Skin of body (tissue), 2 donors: ENCODE measurements around the gene DNASE1. TPM values are rescaled to one million over a fixed set of nuclear protein-coding genes. Genes with fewer than 3 reads are reported as not detected.

Source experiments
- DNase-seq: peaks from one replicate; lab custom pipeline; 2025; lab: John Stamatoyannopoulos, UW
- total RNA-seq: library from RNA; depleted of rRNA; stranded (reverse); fragments of >200 nt; gene quantifications from one replicate; pipeline ENCODE4 v1.2.3, GENCODE V29; 2014

The DNASE1 gene
- total RNA-seq, 1 donor from 2014 or later = 19.6 TPM

DNA sequence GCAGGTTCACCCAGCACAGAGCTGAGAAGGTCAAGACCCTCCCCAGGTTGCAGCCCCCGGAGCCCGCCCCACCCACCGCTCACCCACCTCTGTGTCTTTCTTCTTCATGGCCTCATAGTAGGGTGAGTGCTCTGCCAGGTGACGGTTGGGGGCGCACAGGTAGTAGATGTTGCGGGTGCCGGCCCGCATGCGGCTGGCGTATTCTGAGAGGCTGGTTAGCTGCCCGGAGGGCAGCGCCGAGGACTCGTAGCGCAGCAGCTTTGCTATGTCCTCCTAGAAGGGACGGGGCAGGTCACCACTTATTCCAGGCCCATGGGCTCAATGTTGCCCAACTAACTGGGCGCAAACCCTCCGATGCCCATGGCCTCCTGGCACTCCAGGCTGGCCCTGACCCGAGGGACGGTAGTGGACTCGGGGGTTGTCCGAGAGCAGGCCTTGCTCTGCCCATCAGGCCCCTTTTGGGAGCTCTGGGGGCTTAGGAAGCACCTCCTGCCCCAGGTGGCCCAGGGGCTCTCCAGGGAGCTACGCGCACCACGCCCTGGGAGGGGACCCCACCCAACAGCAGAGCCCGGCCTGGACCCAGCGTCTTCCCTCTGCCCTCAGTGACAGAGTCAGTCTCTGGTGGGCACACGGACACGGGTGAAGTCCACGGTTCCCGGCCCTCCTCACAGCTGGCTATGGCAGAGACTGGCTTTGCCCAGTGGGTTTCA lies 9.9 kb downstream of the DNASE1 start:
- DNase-seq = no peak

DNA sequence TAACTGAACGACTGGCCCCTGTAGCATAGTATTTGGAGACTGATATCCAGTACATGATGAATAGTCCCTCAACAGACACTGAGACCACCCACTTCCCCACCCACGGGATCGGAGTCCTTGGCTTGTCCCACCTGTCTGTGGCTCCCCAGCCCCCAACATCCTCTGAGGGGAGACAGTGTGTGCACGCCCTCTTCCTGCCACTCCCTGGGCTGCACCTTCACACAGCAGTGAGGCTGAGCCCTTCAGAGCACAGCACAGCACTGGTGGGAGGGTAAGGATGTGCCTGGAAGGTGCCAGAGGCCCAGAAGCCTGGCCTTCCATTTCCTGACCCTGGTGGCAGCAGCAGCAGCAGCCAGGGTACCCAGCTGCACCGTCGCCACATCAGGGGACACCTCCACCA lies 11.0 kb downstream of the DNASE1 start:
- DNase-seq = no peak

DNA sequence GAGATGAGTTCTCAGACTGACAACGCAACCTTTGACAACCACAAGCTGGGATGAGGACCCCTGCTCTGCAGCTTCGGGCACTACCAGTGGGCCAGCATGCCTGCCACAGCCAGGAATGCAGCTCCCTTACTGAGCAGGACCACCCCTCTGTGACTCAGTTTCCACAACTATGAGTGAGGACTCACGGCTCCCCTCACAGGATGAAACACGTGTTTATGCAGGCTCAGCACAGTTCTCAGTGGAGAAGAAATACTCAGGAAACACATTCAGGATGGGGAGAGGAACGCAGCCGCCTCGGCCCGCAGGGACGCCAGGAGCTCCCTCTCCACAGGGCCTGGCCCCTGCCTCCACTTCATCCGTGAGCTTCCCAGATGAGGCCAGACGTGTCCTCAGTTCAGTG lies 14.1 kb downstream of the DNASE1 start:
- DNase-seq = no peak

DNA sequence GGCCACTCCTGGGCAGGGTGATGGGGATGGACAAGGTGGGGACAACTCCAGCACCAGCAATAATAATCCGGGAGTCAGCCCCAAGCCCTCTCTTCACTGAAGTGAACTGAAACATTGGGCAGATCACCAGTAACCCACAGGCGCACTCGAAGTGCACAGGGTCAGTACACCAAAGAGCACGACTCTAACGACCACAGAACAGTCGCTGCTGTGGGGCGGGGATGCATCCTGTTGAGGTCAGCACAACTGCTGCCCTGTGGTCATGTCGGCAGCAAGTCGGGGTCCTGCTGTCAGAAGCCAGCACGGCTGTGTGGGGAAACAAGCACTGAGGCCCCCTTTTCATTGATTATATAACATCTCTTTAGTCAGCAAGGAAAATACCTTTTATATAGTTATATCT lies 14.6 kb downstream of the DNASE1 start:
- DNase-seq = no peak

DNA sequence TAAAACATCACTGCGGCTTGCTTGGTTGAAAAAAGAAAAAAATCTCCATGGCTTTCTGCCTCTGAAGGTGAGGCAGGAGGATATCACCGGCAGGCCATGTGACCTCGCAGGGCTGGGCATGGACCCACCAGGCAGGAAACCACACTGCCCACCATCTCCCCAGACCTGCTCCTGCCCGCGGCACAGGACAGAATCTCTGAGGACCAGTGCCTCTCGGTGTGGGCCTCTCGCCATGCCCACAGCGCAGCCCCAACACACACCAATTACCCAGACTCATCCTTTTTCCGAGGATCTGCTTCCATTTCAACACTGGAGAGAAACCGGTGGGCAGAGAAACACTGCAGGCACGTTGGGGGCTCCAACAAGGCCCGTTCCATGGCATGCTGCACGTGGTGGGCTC lies 16.2 kb downstream of the DNASE1 start:
- no peak for DNase-seq

DNA sequence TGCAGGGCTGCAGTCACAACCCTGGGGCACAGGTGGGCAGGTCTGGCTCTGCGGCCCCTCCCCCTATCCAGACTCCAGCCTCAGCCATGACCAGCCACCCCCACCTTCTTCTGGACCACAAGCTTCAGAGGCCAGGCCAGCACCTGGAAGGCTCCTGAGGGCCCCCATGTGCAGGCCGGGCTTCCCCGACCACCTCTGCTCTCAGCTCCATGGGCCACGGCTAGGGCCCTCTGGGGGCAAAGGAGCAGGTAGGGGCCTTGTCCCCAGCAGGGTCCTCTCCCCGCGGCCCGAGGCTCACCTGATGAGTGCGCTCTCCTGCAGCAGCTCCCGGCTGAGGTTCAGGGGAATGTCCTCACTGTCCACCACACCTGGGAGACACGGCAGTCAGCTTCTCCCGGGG lies 16.9 kb downstream of the DNASE1 start:
- DNase-seq = no peak

DNA sequence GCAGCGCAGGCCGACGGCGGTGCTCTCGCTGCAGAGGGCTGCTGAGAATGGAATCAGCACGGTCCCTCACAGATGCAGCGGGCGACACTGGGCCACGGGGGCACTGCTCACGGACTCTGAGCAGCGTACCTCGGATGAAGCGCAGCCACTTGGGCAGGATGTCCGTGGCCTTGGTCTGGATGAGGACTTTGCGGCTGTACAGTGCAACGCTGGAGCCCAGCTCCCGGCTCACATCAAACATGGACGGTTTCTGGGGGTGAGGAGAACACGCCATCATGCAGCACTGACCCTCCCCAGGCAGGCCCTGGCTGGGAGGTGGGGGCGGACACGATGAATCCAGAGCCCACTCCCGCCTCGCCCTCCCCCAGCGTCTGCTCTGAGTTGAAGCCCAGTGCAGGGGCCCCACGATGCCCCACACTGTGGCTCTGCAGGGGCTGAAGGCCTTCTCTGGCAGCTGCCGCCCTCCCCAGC lies 18.1 kb downstream of the DNASE1 start:
- no peak for DNase-seq

DNA sequence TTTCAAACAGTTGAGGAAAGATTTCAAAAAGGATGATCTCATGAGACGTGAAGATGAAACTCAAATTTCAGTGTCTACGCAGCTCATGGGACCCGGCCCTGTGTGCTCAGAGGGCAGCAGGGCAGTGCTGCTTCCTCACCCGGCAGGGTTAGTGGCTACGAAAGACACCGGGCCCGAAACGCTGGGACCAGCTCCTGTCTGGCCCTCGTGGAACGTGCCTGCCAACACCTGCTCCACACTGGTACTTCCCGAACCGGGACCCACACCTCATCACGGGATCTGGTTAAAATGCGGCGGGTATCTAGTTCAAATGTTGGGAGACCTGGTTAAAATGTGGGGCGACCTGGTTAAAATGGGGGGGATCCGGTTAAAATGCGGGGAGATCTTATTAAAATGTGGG lies 18.7 kb downstream of the DNASE1 start:
- DNase-seq = no peak

DNA sequence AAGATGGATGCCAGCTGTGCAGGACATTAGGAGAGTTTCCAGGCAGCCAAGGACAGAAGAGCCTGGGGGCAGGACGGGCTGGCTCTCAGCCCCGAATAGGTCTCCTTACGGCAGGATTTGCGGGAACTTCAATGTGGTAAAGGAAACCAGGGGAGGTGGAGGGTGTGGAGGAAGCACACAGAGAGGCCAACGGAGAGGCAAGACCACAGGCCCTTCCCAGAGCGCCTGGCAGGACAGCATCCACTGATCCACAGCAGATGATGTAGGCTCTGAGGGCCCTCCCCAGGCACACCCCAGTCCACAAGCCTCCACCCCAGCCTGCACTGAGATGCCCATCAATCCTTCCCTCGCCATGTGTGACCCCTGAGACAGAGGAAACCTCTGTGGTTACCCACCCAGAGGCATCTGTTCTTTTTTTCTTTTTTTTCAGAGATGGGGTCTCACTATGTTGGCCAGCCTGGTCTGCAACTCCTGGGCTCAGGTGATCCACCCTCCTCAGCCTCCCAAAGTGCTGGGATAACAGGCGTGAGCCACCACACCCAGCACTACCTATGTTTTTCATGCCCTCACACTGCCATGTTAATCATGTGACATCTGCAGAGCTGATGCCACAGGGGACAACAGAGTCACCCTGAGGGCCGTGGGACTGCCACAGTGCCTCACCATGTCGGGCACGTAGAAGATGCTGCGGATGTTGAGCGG lies 19.3 kb downstream of the DNASE1 start:
- DNase-seq = no peak

DNA sequence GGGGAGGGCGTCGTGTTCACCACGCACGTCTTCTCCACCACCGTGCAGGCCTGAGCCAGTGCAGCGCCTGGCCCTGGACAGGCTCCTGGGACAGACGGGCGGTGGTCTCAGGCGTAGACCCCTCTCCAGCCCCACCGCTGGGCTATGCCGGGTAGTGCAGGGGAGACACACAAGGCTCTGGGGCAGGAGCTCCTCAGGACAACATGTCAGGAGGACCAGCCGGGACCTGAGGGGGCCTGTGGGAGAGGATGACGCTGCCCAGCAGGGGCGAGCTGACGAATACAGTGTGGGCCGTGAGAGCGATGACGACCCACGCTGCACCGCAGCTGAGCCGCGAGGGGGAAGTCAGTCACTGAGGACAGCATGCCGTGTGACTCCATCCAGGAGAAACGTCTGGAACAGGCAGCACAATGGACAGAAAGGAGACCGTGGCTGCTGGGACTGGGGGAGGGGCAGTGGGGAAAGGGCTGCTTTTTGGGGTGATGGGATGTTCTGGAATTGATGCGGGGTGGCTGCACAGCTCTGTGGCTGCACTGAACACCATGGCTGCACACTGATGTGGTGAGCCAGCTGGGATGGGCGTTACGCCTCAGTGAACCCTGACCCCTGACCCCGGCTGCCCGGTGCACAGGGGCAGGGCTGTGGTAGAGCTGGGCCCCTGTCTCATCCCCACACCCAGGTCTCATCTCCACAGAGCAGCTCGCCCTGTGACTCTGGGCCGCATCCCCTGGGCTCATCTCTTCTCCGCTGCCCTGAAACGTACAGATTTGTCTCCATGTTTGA lies 20.2 kb downstream of the DNASE1 start:
- no peak for DNase-seq

DNA sequence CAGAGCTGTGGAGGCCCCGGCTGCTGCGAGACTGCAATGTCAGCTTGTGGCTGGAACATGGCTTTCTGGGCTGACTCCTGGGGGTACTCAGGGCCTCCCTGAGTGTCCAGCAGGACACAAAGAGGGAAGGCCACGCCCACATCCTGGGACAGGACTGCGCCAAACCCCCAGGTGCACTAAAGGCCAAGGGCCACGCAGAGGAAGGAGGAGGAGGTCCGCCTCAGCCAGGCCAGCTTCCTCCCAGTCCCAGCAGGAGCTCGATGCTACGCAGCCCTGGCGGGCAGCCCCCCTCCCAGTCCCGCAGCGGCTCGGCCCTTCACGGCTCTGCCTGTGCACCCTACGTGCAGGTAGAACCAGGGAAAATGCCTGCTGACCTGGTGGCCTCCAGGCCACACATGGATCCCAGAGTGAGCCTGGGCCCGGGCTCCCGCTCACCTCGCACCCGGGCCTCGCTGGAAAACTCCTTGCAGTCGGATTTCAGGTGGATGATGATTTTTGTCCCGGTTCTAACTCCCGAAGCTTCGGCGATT lies 21.2 kb downstream of the DNASE1 start:
- DNase-seq = no peak

DNA sequence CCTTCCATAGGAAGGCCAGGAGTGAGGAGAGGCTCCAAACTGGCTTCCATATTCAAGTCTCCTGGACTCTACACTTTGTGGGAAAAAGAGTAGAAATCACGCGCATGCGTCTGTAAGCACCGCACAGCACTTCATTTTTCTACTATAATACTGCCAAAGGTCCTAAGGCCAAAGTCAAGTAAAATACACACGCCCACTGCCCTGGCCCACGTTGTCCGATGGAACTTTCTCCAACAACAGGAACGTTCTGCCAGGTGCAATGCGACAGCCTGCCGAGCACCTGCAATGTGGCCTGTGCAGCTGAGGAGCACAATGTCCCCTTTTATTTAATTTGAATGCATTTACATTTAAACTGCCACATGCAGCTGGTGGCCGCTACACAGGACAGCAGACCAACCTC lies 23.5 kb downstream of the DNASE1 start:
- no peak for DNase-seq

DNA sequence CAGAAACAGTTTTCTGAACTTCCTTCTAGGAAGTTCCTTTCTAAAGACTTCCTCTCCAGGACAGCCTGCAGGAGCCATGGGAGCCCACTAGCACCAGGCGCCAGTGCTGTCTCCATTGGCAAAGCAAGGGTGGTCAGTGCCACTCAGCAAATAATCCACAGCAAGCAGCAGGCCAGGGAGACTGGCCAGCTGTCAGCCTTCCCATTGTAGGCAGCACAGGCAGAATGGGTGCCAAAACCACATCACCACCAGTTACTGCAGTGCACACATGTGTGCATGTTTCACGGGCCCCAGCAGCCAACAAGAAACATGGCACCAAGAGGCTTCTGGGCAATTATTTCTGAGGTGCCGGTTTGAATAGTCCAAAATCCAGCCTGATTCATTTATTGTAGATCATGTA lies 26.7 kb downstream of the DNASE1 start:
- no peak for DNase-seq

DNA sequence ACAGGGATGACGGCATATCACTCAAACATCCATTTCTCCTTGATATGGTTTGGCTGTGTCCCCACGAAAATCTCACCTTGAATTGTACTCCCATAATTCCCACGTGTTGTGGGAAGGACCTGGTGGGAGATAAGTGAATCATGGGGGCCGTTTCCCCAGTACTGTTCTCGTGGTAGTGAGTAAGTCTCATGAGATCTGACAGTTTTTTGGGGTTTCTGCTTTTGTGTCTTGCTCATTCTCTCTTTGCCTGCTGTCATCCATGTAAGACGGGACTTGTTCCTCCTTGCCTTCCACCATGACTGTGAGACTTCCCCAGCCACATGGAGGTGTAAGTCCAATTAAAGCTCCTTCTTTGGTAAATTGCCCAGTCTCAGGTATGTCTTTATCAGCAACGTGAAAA lies 32.5 kb downstream of the DNASE1 start:
- DNase-seq = no peak

DNA sequence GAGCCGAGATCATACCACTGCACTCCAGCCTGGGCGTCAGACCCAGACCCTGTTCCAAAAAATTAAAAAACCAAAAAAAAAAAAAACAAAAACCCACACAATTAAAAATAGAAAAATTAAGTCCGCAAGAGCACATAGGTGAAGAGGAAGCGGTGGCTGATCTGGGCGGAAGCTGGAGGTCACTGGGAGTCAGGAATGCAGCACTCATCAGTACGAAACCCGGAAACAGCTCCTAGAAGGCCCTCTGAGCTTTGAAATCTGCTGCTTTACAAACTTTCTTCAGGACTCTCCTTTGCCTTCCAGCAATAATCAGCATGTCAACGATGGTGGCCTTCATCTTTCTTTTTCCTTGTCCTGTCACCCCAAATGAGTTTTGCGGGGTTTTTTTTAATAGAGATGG lies 33.3 kb downstream of the DNASE1 start:
- DNase-seq = no peak

DNA sequence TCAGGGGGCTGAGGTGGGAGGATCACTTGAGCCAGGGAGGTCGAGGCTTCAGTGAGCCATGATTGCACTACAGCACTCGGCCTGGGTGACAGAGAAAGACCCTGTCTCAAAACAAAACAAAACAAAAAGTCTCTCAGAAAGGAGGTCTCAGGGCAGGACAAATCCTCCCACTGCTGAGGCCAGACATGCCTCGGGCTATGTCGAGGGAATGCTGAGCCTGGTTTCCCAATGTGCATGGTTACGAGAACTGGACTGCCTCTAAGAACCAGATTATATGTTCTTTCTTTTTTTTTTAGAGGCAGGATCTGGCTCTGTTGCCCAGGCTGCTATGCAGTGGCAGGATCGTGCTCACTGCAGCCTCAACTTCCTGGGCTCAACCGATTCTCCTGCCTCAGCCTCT lies 35.2 kb downstream of the DNASE1 start:
- no peak for DNase-seq

DNA sequence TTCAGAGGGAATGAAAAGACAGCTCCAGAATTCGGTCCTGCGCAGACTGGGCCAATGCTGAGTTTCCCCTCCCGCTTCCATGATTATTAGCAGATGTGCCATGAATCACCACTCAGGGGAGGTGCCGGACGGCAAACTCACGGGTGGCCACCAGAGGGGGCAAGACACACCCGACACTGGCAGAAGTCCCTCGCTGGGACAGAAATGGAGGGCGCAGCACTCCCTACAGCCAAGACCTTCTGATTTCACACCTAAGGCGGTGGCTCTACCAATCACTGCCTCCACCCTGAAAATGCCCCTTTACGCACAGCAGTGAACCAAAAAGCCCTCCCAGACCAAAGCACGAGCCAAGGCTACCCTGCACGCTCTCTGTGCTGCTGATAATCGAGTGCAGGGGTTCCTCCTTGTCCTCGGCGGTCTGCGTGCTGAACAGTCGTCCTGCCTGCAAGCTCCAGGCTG lies 36.0 kb downstream of the DNASE1 start:
- DNase-seq = peak; percentile 98

DNA sequence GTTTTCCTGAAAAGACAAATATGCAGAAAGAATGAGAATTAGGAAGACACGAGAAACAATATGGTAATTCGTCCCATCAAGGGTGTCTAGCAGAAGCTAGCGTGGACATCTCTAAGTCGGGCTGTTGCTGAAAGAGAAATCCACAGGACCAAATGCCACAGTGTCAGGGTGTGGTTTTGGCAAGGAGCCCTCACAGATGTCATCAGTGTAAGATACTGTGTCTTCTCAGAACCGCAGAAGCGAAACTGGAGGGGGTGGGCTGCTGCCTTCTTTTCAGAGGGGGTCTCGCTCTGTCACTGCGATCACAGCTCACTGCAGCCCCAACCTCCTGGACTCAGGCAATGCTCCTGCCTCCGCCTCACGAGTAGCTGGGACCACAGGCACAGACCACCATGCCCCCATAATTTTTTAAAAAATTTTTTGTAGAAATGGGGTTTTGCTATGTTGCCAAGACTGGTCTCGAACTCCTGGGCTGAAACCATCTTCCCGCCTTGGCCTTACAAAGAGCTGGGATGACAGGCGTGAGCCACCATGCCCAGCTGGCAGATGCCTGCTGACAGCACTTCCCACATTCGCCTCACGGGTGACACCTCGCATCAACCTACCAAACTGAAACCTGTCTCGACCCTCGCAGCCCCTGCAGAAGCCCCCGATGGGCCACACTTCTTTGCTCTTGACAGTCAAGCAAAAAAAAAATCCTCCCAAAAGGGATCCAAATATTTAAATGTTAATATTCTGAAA lies 36.7 kb downstream of the DNASE1 start:
- DNase-seq = peak; percentile 64

DNA sequence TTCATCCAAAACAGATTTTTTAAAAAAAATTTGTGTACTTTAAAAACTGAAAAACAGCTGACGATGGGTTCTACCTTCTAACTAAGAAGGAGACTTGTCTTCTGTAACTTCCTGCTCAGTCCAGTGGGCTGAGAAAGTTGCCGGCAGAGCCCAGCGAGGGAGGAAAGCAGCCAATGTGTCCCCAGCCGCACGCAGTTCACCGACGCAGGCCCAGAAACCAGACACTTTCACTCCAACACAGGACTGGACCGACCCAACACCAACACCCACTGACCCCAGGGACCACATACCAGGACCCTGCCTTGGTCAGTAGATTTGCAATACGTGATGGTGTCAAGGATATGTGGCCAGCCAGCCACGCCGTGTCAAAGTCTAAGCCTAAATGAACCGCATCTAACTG lies 37.3 kb downstream of the DNASE1 start:
- DNase-seq = no peak

DNA sequence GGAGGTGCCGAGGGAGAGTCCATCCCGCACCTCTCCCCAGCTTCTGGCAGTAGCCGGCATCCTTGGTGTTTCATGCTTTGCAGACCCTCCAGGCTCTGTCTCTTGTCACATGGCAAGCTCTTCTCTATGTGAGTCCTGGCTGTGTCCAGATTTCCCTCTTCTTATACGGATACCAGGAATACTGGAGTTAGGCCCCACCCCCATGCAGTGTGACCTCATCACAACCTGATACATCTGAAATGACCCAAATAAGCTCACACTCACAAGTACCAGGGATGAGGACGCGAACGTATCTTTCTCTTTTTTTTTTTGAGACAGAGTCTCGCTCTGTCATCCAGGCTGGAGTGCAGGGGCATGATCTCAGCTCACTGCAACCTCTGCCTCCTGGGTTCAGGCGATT lies 39.6 kb downstream of the DNASE1 start:
- no peak for DNase-seq

DNA sequence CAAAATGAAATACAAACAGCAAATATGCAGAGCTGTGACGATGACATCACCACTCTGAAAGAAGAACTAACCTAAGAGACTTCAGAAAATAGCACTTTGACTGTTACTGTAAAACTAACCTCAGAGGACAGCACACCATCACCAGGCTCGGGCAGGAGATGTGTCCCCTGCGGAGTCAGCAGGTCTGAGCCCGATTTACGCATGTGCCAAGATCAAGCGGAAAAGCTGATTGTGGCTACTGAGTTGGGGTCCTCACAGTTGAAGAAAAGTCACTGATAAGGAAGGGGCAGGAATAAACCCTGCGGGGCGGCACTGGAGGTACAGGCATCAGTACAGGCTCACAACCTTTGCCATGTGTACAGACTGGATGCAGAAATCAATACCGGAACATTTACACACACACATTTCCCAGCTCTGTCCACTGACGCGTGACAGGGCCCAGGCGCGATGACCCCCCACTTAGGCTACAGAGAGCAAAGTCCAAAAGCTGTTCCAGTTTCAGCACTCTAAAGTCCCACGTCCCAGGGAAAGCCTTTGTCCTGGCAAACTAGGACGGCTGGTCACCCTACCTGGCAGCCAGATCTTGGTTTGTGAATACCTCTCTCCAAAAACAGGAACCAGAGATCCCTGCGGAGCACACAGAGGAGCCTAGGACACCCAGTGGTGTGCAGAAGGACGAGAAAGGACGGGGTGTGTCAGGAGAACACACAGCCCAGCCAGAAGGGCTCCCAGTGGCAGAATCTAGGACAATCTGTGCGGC lies 41.3 kb downstream of the DNASE1 start:
- DNase-seq = no peak
